GM23338 (cell line): Measurements from ENCODE around the gene CNGB1. TPM values are rescaled to one million over a fixed set of nuclear protein-coding genes. Genes with fewer than 3 reads are reported as not detected.
A peak's percentile ranks its signal among the peaks of the same experiment; 100 is the strongest.

ENCODE experiments used
- ATAC-seq: fragments of 200-7000 bp; cut with Tn5 transposase; 3 replicates; pipeline ENCODE4 v1.9.1; 2020
- DNase-seq: peaks from one replicate; pipeline ENCODE4 v3.0.0-alpha.2; 2015; ENCODE audit warnings: low spot score
- H2AFZ ChIP-seq: fragments of 200-600 bp; sonication (generic); 2 replicates; pipeline ENCODE4 v1.8.0; 2016; ENCODE audit warnings: antibody characterized with exemption, mild to moderate bottlenecking, moderate library complexity
- H3F3A ChIP-seq: fragments of 200-600 bp; sonication (generic); replicated peaks from 2 replicates; pipeline ENCODE4 v1.8.0; 2017; ENCODE audit warnings: antibody characterized with exemption, mixed run types, low read depth
- H3K27ac ChIP-seq: fragments of 200-600 bp; sonication (generic); 2 replicates; pipeline ENCODE4 v1.6.1; 2016; ENCODE audit warnings: low read depth
- H3K27me3 ChIP-seq: fragments of 200-600 bp; sonication (generic); 2 replicates; pipeline ENCODE4 v1.8.0; 2016; ENCODE audit warnings: mild to moderate bottlenecking, mixed run types, moderate library complexity; ENCODE audit not compliant: insufficient read depth
- H3K36me3 ChIP-seq: fragments of 200-600 bp; sonication (generic); 2 replicates; pipeline ENCODE4 v1.8.0; 2016; ENCODE audit warnings: mild to moderate bottlenecking; ENCODE audit not compliant: insufficient read depth
- H3K4me1 ChIP-seq: fragments of 200-600 bp; sonication (generic); 2 replicates; pipeline ENCODE4 v1.8.0; 2016; ENCODE audit warnings: mild to moderate bottlenecking, moderate library complexity; ENCODE audit not compliant: insufficient read depth
- H3K4me2 ChIP-seq: fragments of 200-600 bp; sonication (generic); 2 replicates; pipeline ENCODE4 v1.7.1; 2017; ENCODE audit warnings: mixed run types
- H3K4me3 ChIP-seq: fragments of 200-600 bp; sonication (generic); 2 replicates; pipeline ENCODE4 v1.6.1; 2016; ENCODE audit warnings: mixed run types
- H3K79me2 ChIP-seq: fragments of 200-600 bp; sonication (generic); replicated peaks from 2 replicates; pipeline ENCODE4 v1.8.0; 2017; ENCODE audit warnings: mild to moderate bottlenecking; ENCODE audit not compliant: insufficient read depth
- H3K9me2 ChIP-seq: fragments of 200-600 bp; sonication (generic); 2 replicates; pipeline ENCODE4 v1.8.0; 2017; ENCODE audit not compliant: insufficient read depth
- H4K20me1 ChIP-seq: fragments of 200-600 bp; sonication (generic); replicated peaks from 2 replicates; pipeline ENCODE4 v1.8.0; 2017; ENCODE audit warnings: mild to moderate bottlenecking; ENCODE audit not compliant: insufficient read depth
- H3K27ac Mint-ChIP-seq: 2 replicates; pipeline ENCODE4 v1.8.0; 2020; ENCODE audit warnings: inconsistent platforms, mild to moderate bottlenecking, moderate library complexity, mixed read lengths
- H3K27me3 Mint-ChIP-seq: 3 replicates; pipeline ENCODE4 v1.8.0; 2022; ENCODE audit warnings: low read depth, mild to moderate bottlenecking, moderate library complexity, mixed read lengths, inconsistent platforms; ENCODE audit not compliant: insufficient read depth, poor library complexity
- H3K36me3 Mint-ChIP-seq: 3 replicates; pipeline ENCODE4 v1.8.0; 2021; ENCODE audit warnings: low read depth, mild to moderate bottlenecking, inconsistent platforms, moderate library complexity, mixed read lengths
- H3K4me1 Mint-ChIP-seq: 3 replicates; pipeline ENCODE4 v1.8.0; 2020; ENCODE audit warnings: mild to moderate bottlenecking, inconsistent platforms, mixed read lengths
- H3K4me3 Mint-ChIP-seq: 3 replicates; pipeline ENCODE4 v1.8.0; 2021; ENCODE audit warnings: moderate library complexity, mild to moderate bottlenecking, inconsistent platforms, mixed read lengths
- H3K9me3 Mint-ChIP-seq: 3 replicates; pipeline ENCODE4 v1.8.0; 2020; ENCODE audit warnings: moderate library complexity, mild to moderate bottlenecking, inconsistent platforms, mixed read lengths
- CREB1 ChIP-seq: fragments of 250-450 bp; sonication (Bioruptor Pico); IDR thresholded peaks from 2 replicates; pipeline ENCODE4 v1.5.0; 2020; ENCODE audit warnings: low read depth, mild to moderate bottlenecking, moderate library complexity
- EZH2 ChIP-seq: fragments of 200-600 bp; sonication (generic); IDR thresholded peaks from one replicate; pipeline ENCODE4 v1.8.0; 2017; ENCODE audit warnings: antibody characterized with exemption, mild to moderate bottlenecking, low read depth; ENCODE audit not compliant: unreplicated experiment
- EZH2phosphoT487 ChIP-seq: fragments of 200-600 bp; sonication (generic); IDR thresholded peaks from one replicate; pipeline ENCODE4 v1.8.1; 2018; ENCODE audit warnings: antibody characterized with exemption; ENCODE audit not compliant: unreplicated experiment
- NANOG ChIP-seq: IDR thresholded peaks from 2 replicates; pipeline ENCODE4 v1.6.1; 2016; ENCODE audit warnings: antibody characterized with exemption, borderline replicate concordance
- POLR2AphosphoS5 ChIP-seq: IDR thresholded peaks from 2 replicates; pipeline ENCODE4 v1.6.1; 2016; ENCODE audit warnings: antibody characterized with exemption, low read depth
- polyA plus RNA-seq: library from polyadenylated mRNA; unstranded; fragments of >200 nt; fragmentation: Nextera tagmentation; extraction: Ambion mirVana; gene quantifications from 2 replicates; pipeline ENCODE4 v1.2.1, GENCODE V29; 2016
- total RNA-seq: library from RNA; depleted of rRNA; stranded (reverse); fragments of >200 nt; shearing (Covaris generic); gene quantifications from 2 replicates; pipeline ENCODE4 v1.2.3, GENCODE V29; 2014
- TF ChIP-seq, protein P1 (sequence below), 2 experiments: fragments of 200-600 bp in 1 of 2; sonication (generic) in 1 of 2; conservative IDR thresholded peaks; 2 replicates each; pipeline versions ENCODE4 v1.5.1 to v1.6.1; 2016 to 2017; ENCODE audit warnings: antibody characterized with exemption in 2 of 2, low read depth in 2 of 2, mild to moderate bottlenecking in 2 of 2, moderate library complexity in 1 of 2
- TF ChIP-seq, protein P2 (sequence below): IDR thresholded peaks from one replicate; pipeline ENCODE4 v1.6.1; 2018; ENCODE audit warnings: antibody characterized with exemption; ENCODE audit not compliant: unreplicated experiment

The CNGB1 gene
- total and polyA plus RNA-seq, 2 experiments from 2014 or later, result not detected

DNA sequence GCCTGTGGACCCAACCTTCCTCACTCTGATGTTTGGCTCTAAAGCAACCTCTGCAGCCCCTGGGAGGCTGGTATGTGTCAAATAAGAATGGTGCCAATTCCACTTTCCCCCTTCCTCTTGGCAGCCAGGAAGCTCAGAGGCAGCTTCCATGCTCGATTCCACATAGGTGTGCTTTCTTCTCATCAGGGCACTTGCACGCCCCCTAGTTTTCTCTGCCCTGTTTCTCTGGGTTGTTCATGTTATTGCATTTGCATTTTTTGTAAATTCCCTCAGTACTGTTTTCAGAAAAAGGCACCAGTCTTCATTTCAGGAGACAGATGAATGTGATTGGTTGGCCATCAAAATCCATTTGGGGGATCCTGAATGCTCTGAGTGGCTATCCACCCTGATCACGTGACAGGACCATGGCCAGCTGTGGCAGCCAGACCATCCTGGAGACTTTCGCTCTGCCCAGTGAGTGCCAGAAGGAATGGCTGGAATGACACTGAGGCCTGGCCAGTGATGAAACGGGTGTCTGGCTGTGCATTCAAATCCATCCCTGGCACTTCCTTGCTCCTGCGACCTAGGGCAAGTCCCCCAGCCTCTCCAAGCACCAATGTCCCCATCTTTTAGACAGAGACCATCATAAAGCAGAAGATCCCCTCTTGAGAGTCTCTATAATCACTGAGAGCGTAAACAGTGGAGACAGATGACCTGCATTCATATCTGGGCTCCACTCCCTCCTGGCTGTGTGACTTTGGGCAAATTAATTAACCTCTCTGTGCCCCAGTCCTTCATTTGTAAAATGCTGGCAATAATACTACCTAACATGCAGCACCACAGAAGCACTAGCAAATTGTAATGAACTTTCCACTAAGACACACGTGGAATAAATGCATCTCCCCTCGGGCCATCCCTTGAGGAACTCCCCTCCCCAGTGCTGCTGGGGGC, 56.4 kb downstream of the CNGB1 start:
- no peak overlapping the region for H3K27ac Mint-ChIP-seq
- no peak overlapping the region for H3K4me3 Mint-ChIP-seq
- H3K36me3 ChIP-seq, result no peaks in the 10 kb centered on the region
- H3K4me3 ChIP-seq, result no peak overlapping the region
- H3K9me3 Mint-ChIP-seq, result no peaks in the 10 kb centered on the region
- H3K4me1 Mint-ChIP-seq, result peaks cover 19% of the 10 kb centered on the region
- H4K20me1 ChIP-seq, result no peaks in the 10 kb centered on the region
- H3K36me3 Mint-ChIP-seq, result no peaks in the 10 kb centered on the region
- TF ChIP-seq, protein P1, sequence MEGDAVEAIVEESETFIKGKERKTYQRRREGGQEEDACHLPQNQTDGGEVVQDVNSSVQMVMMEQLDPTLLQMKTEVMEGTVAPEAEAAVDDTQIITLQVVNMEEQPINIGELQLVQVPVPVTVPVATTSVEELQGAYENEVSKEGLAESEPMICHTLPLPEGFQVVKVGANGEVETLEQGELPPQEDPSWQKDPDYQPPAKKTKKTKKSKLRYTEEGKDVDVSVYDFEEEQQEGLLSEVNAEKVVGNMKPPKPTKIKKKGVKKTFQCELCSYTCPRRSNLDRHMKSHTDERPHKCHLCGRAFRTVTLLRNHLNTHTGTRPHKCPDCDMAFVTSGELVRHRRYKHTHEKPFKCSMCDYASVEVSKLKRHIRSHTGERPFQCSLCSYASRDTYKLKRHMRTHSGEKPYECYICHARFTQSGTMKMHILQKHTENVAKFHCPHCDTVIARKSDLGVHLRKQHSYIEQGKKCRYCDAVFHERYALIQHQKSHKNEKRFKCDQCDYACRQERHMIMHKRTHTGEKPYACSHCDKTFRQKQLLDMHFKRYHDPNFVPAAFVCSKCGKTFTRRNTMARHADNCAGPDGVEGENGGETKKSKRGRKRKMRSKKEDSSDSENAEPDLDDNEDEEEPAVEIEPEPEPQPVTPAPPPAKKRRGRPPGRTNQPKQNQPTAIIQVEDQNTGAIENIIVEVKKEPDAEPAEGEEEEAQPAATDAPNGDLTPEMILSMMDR (conservative IDR thresholded peaks at IDR 0.05; ENCODE audit: low read depth in 2 of 2), result peak in 1 of 2 experiments; percentile 30; a peak in 1 of 4 replicates
- TF ChIP-seq NANOG (no peak), POLR2AphosphoS5 (no peak), EZH2 (no peak)
- TF ChIP-seq, protein P2, sequence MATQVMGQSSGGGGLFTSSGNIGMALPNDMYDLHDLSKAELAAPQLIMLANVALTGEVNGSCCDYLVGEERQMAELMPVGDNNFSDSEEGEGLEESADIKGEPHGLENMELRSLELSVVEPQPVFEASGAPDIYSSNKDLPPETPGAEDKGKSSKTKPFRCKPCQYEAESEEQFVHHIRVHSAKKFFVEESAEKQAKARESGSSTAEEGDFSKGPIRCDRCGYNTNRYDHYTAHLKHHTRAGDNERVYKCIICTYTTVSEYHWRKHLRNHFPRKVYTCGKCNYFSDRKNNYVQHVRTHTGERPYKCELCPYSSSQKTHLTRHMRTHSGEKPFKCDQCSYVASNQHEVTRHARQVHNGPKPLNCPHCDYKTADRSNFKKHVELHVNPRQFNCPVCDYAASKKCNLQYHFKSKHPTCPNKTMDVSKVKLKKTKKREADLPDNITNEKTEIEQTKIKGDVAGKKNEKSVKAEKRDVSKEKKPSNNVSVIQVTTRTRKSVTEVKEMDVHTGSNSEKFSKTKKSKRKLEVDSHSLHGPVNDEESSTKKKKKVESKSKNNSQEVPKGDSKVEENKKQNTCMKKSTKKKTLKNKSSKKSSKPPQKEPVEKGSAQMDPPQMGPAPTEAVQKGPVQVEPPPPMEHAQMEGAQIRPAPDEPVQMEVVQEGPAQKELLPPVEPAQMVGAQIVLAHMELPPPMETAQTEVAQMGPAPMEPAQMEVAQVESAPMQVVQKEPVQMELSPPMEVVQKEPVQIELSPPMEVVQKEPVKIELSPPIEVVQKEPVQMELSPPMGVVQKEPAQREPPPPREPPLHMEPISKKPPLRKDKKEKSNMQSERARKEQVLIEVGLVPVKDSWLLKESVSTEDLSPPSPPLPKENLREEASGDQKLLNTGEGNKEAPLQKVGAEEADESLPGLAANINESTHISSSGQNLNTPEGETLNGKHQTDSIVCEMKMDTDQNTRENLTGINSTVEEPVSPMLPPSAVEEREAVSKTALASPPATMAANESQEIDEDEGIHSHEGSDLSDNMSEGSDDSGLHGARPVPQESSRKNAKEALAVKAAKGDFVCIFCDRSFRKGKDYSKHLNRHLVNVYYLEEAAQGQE, result no peak
- H3K4me2 ChIP-seq, result no peak overlapping the region
- no peak overlapping the region for H3K27ac ChIP-seq
- H2AFZ ChIP-seq, result no peak overlapping the region
- H3K79me2 ChIP-seq, result no peaks in the 10 kb centered on the region
- H3K4me1 ChIP-seq, result no peaks in the 10 kb centered on the region; the same call in 1 of the 2 replicates
- H3K9me2 ChIP-seq, result no peaks in the 10 kb centered on the region
- DNase-seq (no peak), ATAC-seq (no peak)
- peaks cover 2% of the 10 kb centered on the region for H3K27me3 Mint-ChIP-seq
- H3F3A ChIP-seq, result no peaks in the 10 kb centered on the region
- H3K27me3 ChIP-seq, result no peaks in the 10 kb centered on the region

DNA sequence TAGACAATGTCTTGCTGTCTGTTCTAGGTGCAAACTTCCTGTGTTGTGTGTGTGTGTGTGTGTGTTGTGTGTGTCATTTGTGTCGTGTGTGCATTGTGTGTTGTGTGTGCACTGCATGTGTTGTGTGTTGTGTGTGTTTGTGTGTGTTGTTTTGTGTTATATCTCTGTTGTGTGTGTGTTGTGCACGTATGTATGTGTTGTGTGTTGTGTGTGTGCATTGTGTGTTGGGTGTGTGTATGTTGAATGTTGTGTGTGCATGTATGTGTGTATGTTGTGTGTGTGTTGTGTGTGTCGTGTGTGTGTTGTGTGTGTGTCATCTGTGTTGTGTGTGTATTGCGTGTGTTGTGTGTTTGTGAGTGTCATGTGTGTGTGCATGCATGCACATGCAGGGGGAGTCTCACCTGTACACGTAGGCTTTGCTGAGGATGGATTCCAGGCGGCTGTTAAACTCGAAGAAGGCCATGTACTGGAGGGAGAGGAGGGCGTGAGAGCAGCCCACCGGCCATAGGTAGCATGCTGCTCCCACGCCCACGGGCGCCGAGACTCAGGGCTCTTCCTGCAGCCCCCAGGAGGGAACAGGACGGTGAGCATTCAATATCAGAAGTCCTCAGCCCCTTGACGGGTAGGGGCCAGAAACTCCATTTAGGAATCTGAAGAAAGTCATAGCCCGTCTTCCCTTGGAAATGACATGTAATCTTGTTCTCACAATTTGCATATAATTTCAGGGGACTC, 58.2 kb downstream of the CNGB1 start:
- H3K4me3 Mint-ChIP-seq, result no peak overlapping the region
- H3K9me3 Mint-ChIP-seq, result no peaks in the 10 kb centered on the region
- Histone ChIP-seq H3K9me2 (no peaks in the 10 kb centered on the region), H3K36me3 (no peaks in the 10 kb centered on the region), H3K4me3 (no peak overlapping the region), H3K27me3 (no peaks in the 10 kb centered on the region), H3K4me2 (no peak overlapping the region), H3F3A (no peaks in the 10 kb centered on the region), H3K27ac (no peak overlapping the region), H4K20me1 (no peaks in the 10 kb centered on the region), H3K79me2 (no peaks in the 10 kb centered on the region), H2AFZ (no peak overlapping the region), H3K4me1 (no peaks in the 10 kb centered on the region; the same call in 1 of the 2 replicates)
- H3K27ac Mint-ChIP-seq, result no peak overlapping the region
- H3K36me3 Mint-ChIP-seq, result no peaks in the 10 kb centered on the region
- ATAC-seq (no peak), DNase-seq (no peak)
- peaks cover 4% of the 10 kb centered on the region for H3K27me3 Mint-ChIP-seq
- TF ChIP-seq EZH2, result no peak
- TF ChIP-seq, protein P2, result no peak
- no peak for TF ChIP-seq NANOG
- no peak for TF ChIP-seq CREB1 (CRISPR knock-in tag)
- TF ChIP-seq EZH2phosphoT487, result no peak
- peaks cover 22% of the 10 kb centered on the region for H3K4me1 Mint-ChIP-seq
